ENCODE data around the gene TSPAN11. TPM values are rescaled to one million over a fixed set of nuclear protein-coding genes. Genes with fewer than 3 reads are reported as not detected.
A peak's percentile ranks its signal among the peaks of the same experiment; 100 is the strongest.

TSPAN11 gene
- total and polyA plus RNA-seq, 2 donors (not counting 3 experiments of a cell fraction or from before 2014, with no cell fraction given) = 2.1 to 3.9 TPM

DNA sequence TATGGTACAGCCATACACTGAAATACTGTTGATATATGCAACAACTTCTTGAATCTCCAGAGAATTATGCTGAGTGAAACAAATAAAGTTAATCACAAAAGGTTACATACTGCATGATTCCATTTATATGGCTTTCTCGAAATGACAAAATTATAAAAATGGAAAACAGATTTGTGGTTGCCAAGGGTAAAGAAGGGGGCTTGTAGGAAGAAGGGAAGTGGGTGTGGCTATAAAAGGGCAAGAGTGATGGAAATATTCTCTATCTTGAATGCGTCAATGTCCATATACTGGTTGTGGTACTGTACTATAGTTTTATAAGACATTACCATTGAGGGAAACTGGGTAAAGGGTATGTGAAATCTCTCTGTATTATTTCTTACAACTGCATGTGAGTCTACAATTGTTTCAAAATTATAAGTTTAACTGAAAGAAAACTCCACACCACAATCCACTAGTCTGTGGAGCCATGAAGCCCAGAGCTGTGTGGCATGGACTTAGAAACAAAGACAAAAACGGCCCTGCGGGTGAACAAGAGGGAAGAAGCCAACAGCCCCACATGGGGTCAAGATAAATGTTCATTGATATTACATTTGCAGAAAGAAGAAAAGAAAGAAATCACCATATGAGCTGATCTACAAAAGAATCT lies 18.3 kb upstream of the TSPAN11 start:
- BruUV-seq (replicated peaks) = no TSS peak
- no peak overlapping the region for H2AFZ ChIP-seq (ENCODE audit: low read depth, low read length)
- intact Hi-C loops (cut with micrococcal nuclease) (no loop called here), dilution Hi-C loops (cut with MboI; ENCODE audit: extremely low pct_ligation_motif_present, low sequenced_read_pairs) (no loop called here)
- peaks cover 6 to 11% of the 10 kb centered on the region in 2 experiments for H3K27me3 ChIP-seq (ENCODE audit: control insufficient read depth in 2 of 2, insufficient read depth in 2 of 2, low read length in 2 of 2)
- no peaks in the 10 kb centered on the region for H3K79me2 ChIP-seq (ENCODE audit: control insufficient read depth, insufficient read depth, low read length)
- H3K9me3 ChIP-seq (replicated peaks; ENCODE audit: control insufficient read depth, insufficient read depth, low read length) = no peaks in the 10 kb centered on the region
- H3K27ac ChIP-seq (ENCODE audit: insufficient read depth, low read depth, low read length) = no peak overlapping the region
- H3K4me2 ChIP-seq (ENCODE audit: insufficient read depth, low read length) = no peak overlapping the region
- TF ChIP-seq, protein P1, sequence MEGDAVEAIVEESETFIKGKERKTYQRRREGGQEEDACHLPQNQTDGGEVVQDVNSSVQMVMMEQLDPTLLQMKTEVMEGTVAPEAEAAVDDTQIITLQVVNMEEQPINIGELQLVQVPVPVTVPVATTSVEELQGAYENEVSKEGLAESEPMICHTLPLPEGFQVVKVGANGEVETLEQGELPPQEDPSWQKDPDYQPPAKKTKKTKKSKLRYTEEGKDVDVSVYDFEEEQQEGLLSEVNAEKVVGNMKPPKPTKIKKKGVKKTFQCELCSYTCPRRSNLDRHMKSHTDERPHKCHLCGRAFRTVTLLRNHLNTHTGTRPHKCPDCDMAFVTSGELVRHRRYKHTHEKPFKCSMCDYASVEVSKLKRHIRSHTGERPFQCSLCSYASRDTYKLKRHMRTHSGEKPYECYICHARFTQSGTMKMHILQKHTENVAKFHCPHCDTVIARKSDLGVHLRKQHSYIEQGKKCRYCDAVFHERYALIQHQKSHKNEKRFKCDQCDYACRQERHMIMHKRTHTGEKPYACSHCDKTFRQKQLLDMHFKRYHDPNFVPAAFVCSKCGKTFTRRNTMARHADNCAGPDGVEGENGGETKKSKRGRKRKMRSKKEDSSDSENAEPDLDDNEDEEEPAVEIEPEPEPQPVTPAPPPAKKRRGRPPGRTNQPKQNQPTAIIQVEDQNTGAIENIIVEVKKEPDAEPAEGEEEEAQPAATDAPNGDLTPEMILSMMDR (IDR thresholded peaks at IDR 0.05; ENCODE audit: extremely low read depth in 1 of 2, insufficient read depth in 1 of 2, low read depth in 1 of 2, low read length in 2 of 2) = no peak
- no peak for DNase-seq (ENCODE audit: low read depth, low spot score)
- H3K4me3 ChIP-seq (replicated peaks in 1 of 3; ENCODE audit: insufficient read depth in 1 of 3, low read depth in 1 of 3, low read length in 3 of 3) = no peak overlapping the region
- POLR2A ChIA-PET = no interaction called here
- FAIRE-seq = peak; percentile 21
- no peak overlapping the region for H3K9ac ChIP-seq (replicated peaks; ENCODE audit: extremely low read depth, insufficient read depth, low read length)
- no peaks in the 10 kb centered on the region for H3K9me1 ChIP-seq (replicated peaks; ENCODE audit: control insufficient read depth, extremely low read depth, insufficient read depth, low read length)
- H3K4me1 ChIP-seq (ENCODE audit: control insufficient read depth, extremely low read depth, insufficient read depth, low read length) = no peaks in the 10 kb centered on the region
- CTCF ChIA-PET = interaction anchor here (0.8 to 1.6 kb wide), 2 partner anchors 64 to 78 kb away, joined by 3 to 4 read pairs; no protein-coding TSS in a partner anchor
- H3K36me3 ChIP-seq (ENCODE audit: control insufficient read depth in 2 of 2, extremely low read depth in 1 of 2, insufficient read depth in 2 of 2, low read length in 2 of 2) = no peaks in the 10 kb centered on the region
- no peaks in the 10 kb centered on the region for H4K20me1 ChIP-seq (replicated peaks; ENCODE audit: control insufficient read depth, extremely low read depth, insufficient read depth, low read length)

DNA sequence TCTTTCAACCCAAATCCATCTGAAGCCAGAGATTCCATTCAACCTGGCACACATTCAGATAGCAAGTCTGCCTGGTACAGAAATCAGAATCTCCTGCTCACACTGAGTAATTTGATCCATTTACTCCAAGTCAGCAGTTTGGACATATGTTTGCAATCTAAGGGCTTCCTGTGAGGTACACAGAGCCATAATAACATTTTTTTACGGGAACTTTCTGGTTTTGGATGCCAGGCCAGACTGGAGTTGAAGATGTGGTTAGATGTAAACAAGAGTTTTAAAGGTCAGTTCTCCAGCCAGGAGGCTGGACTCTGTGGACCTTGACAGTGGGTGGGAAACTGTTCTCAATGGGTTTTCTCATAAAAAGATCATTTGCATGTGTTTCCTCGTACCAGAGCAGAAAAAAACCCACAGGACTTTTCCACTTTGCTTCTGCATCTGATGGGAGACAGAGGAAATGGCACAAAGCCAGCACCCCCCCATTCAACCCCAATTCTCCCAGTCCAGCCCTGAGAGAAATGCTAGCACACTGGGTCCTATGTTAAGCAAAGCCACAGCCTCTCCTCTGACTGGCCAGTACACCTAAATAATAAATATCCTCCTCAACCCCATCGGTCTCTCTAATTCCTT lies 17.7 kb upstream of the TSPAN11 start:
- Histone ChIP-seq H3K27ac (ENCODE audit: insufficient read depth, low read depth, low read length) (no peak overlapping the region), H3K4me1 (ENCODE audit: control insufficient read depth, extremely low read depth, insufficient read depth, low read length) (no peaks in the 10 kb centered on the region), H3K36me3 (ENCODE audit: control insufficient read depth in 2 of 2, extremely low read depth in 1 of 2, insufficient read depth in 2 of 2, low read length in 2 of 2) (no peaks in the 10 kb centered on the region), H3K9me3 (replicated peaks; ENCODE audit: control insufficient read depth, insufficient read depth, low read length) (no peaks in the 10 kb centered on the region), H3K79me2 (ENCODE audit: control insufficient read depth, insufficient read depth, low read length) (no peaks in the 10 kb centered on the region), H4K20me1 (replicated peaks; ENCODE audit: control insufficient read depth, extremely low read depth, insufficient read depth, low read length) (no peaks in the 10 kb centered on the region), H2AFZ (ENCODE audit: low read depth, low read length) (no peak overlapping the region), H3K4me3 (replicated peaks in 1 of 3; ENCODE audit: insufficient read depth in 1 of 3, low read depth in 1 of 3, low read length in 3 of 3) (no peak overlapping the region), H3K27me3 (ENCODE audit: control insufficient read depth in 2 of 2, insufficient read depth in 2 of 2, low read length in 2 of 2) (peaks cover 6 to 7% of the 10 kb centered on the region in 2 experiments), H3K4me2 (ENCODE audit: insufficient read depth, low read length) (no peak overlapping the region), H3K9me1 (replicated peaks; ENCODE audit: control insufficient read depth, extremely low read depth, insufficient read depth, low read length) (no peaks in the 10 kb centered on the region), H3K9ac (replicated peaks; ENCODE audit: extremely low read depth, insufficient read depth, low read length) (no peak overlapping the region)
- ChIA-PET POLR2A (no interaction called here), CTCF (interaction anchor here (1.6 kb wide), 1 partner anchor 77 kb away, joined by 4 read pairs; no protein-coding TSS in a partner anchor)
- no TSS peak for BruUV-seq (replicated peaks)
- TF ChIP-seq EZH2 (IDR thresholded peaks at IDR 0.05; ENCODE audit: borderline replicate concordance, low read depth, low read length, severe bottlenecking) (no peak), GATA2 (IDR thresholded peaks at IDR 0.05; ENCODE audit: insufficient read depth, insufficient read length, low read depth, low read length) (no peak), JUN (IDR thresholded peaks at IDR 0.05; ENCODE audit: borderline replicate concordance, insufficient read depth, insufficient read length, low read depth) (no peak), POLR2AphosphoS5 (IDR thresholded peaks at IDR 0.05; ENCODE audit: insufficient read depth, low read depth, low read length) (no peak), POLR2A (IDR thresholded peaks at IDR 0.05; ENCODE audit: low read depth, low read length) (no peak), MYC (IDR thresholded peaks at IDR 0.05; ENCODE audit: low read depth, low read length) (no peak), FOS (IDR thresholded peaks at IDR 0.05; ENCODE audit: borderline replicate concordance, insufficient read depth, low read length) (no peak)
- TF ChIP-seq, protein P2, sequence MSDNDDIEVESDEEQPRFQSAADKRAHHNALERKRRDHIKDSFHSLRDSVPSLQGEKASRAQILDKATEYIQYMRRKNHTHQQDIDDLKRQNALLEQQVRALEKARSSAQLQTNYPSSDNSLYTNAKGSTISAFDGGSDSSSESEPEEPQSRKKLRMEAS (IDR thresholded peaks at IDR 0.05; ENCODE audit: insufficient read depth, insufficient read length) = no peak
- TF ChIP-seq, protein P1 (IDR thresholded peaks at IDR 0.05; ENCODE audit: extremely low read depth in 1 of 2, insufficient read depth in 1 of 2, low read depth in 1 of 2, low read length in 2 of 2) = no peak
- DNase-seq (ENCODE audit: low read depth, low spot score) (peak; percentile 16), FAIRE-seq (no peak)
- dilution Hi-C loops (cut with MboI; ENCODE audit: extremely low pct_ligation_motif_present, low sequenced_read_pairs) = no loop called here
- intact Hi-C loops (cut with micrococcal nuclease) = no loop called here
